MM.1S (cell line): Measurements from ENCODE around the gene UBLCP1.

Experiments
- DNase-seq: peaks from one replicate; pipeline ENCODE4 v3.0.0-alpha.2; 2015
- H2AFZ ChIP-seq: fragments of 300-600 bp; sonication (generic); 2 replicates; pipeline ENCODE4 v1.6.0; 2016; ENCODE audit warnings: antibody characterized with exemption, low read length
- H3F3A ChIP-seq: fragments of 300-600 bp; sonication (generic); 2 replicates; pipeline ENCODE4 v1.6.1; 2016; ENCODE audit warnings: mild to moderate bottlenecking, antibody characterized with exemption, low read length, moderate library complexity, mixed read lengths; ENCODE audit not compliant: insufficient read depth
- H3K27ac ChIP-seq: fragments of 300-600 bp; sonication (generic); 2 replicates; pipeline ENCODE4 v1.5.1; 2016; ENCODE audit warnings: mild to moderate bottlenecking, low read length
- H3K27me3 ChIP-seq: fragments of 300-600 bp; sonication (generic); replicated peaks from 2 replicates; pipeline ENCODE4 v1.6.0; 2016; ENCODE audit warnings: low read length; ENCODE audit not compliant: insufficient read depth
- H3K36me3 ChIP-seq: fragments of 300-600 bp; sonication (generic); replicated peaks from 2 replicates; pipeline ENCODE4 v1.6.1; 2016; ENCODE audit warnings: mild to moderate bottlenecking, low read length, mixed read lengths; ENCODE audit not compliant: insufficient read depth
- H3K4me1 ChIP-seq: fragments of 300-600 bp; sonication (generic); 2 replicates; pipeline ENCODE4 v1.6.1; 2016; ENCODE audit warnings: low read length, mixed read lengths
- H3K4me2 ChIP-seq: fragments of 300-600 bp; sonication (generic); 2 replicates; pipeline ENCODE4 v1.6.0; 2016; ENCODE audit warnings: low read depth, low read length
- H3K4me3 ChIP-seq: fragments of 300-600 bp; sonication (generic); 2 replicates; pipeline ENCODE4 v1.5.1; 2016; ENCODE audit warnings: low read length, mixed read lengths
- H3K79me2 ChIP-seq: fragments of 300-600 bp; sonication (generic); 2 replicates; pipeline ENCODE4 v1.6.1; 2016; ENCODE audit warnings: mixed run types, low read length, mixed read lengths
- H3K9ac ChIP-seq: fragments of 300-600 bp; sonication (generic); 2 replicates; pipeline ENCODE4 v1.6.1; 2016; ENCODE audit warnings: low read length, mixed read lengths
- H3K9me2 ChIP-seq: fragments of 300-600 bp; sonication (generic); replicated peaks from 2 replicates; pipeline ENCODE4 v1.6.1; 2016; ENCODE audit warnings: mild to moderate bottlenecking, low read length, mixed read lengths; ENCODE audit not compliant: insufficient read depth
- H3K9me3 ChIP-seq: fragments of 300-600 bp; sonication (generic); replicated peaks from 2 replicates; pipeline ENCODE4 v1.6.1; 2016; ENCODE audit warnings: mild to moderate bottlenecking, low read length, mixed read lengths; ENCODE audit not compliant: insufficient read depth
- H4K20me1 ChIP-seq: fragments of 300-600 bp; sonication (generic); 2 replicates; pipeline ENCODE4 v1.6.1; 2016; ENCODE audit warnings: mild to moderate bottlenecking, low read length, moderate library complexity, mixed read lengths; ENCODE audit not compliant: insufficient read depth
- CTCF ChIP-seq: fragments of 300-600 bp; sonication (generic); IDR thresholded peaks from 2 replicates; pipeline ENCODE4 v1.5.1; 2016; ENCODE audit warnings: antibody characterized with exemption, low read length, mixed read lengths
- EZH2 ChIP-seq: fragments of 300-600 bp; sonication (generic); optimal IDR thresholded peaks from 2 replicates; pipeline ENCODE3; 2017; ENCODE audit warnings: low read depth, mild to moderate bottlenecking, antibody characterized with exemption, low read length, mixed read lengths
- EZH2phosphoT487 ChIP-seq: fragments of 300-600 bp; sonication (generic); IDR thresholded peaks from 2 replicates; pipeline ENCODE4 v1.6.1; 2018; ENCODE audit warnings: antibody characterized with exemption, low read length

UBLCP1 gene

GRCh38 chr5:159303286-159303685, 40.2 kb downstream of the UBLCP1 start:
- H3K27me3 ChIP-seq, result no peaks in the 10 kb centered on the region
- no peaks in the 10 kb centered on the region for H3F3A ChIP-seq

GRCh38 chr5:159304961-159305595, 42.0 kb downstream of the UBLCP1 start:
- H3K27me3 ChIP-seq, result no peaks in the 10 kb centered on the region
- H3K79me2 ChIP-seq, result no peaks in the 10 kb centered on the region
- no peak overlapping the region for H3K4me3 ChIP-seq
- no peak overlapping the region for H2AFZ ChIP-seq
- no peak overlapping the region for H3K4me2 ChIP-seq
- DNase-seq, result no peak
- no peaks in the 10 kb centered on the region for H3K9me3 ChIP-seq
- H3F3A ChIP-seq, result no peaks in the 10 kb centered on the region
- no peaks in the 10 kb centered on the region for H4K20me1 ChIP-seq
- no peak overlapping the region for H3K9ac ChIP-seq
- H3K27ac ChIP-seq, result no peak overlapping the region
- H3K36me3 ChIP-seq, result no peaks in the 10 kb centered on the region
- H3K9me2 ChIP-seq, result no peaks in the 10 kb centered on the region
- no peaks in the 10 kb centered on the region for H3K4me1 ChIP-seq
- TF ChIP-seq CTCF (no peak), EZH2 (no peak), EZH2phosphoT487 (no peak)

More at GRCh38 chr5:159303286-159303685, 40.2 kb downstream of the UBLCP1 start:
- Histone ChIP-seq H2AFZ (no peak overlapping the region), H3K4me3 (no peak overlapping the region), H3K36me3 (no peaks in the 10 kb centered on the region), H3K9me3 (no peaks in the 10 kb centered on the region), H3K9ac (no peak overlapping the region), H3K79me2 (no peaks in the 10 kb centered on the region), H4K20me1 (no peaks in the 10 kb centered on the region), H3K4me1 (no peaks in the 10 kb centered on the region), H3K9me2 (no peaks in the 10 kb centered on the region), H3K27ac (no peak overlapping the region), H3K4me2 (no peak overlapping the region)
- no peak for TF ChIP-seq EZH2
- no peak for TF ChIP-seq EZH2phosphoT487
- no peak for TF ChIP-seq CTCF
- no peak for DNase-seq

GRCh38 chr5:159309689-159310433, 46.8 kb downstream of the UBLCP1 start:
- no peaks in the 10 kb centered on the region for H3K9me3 ChIP-seq
- H3K79me2 ChIP-seq, result no peaks in the 10 kb centered on the region
- no peak for TF ChIP-seq CTCF
- H3K9me2 ChIP-seq, result no peaks in the 10 kb centered on the region
- peak overlapping the region; percentile 66; the same call in 1 of the 2 replicates for H3K4me2 ChIP-seq
- no peaks in the 10 kb centered on the region for H3K36me3 ChIP-seq
- no peaks in the 10 kb centered on the region for H3K27me3 ChIP-seq
- H3F3A ChIP-seq, result no peaks in the 10 kb centered on the region
- H3K9ac ChIP-seq, result no peak overlapping the region; the same call in 1 of the 2 replicates
- H3K4me1 ChIP-seq, result peaks cover 7% of the 10 kb centered on the region; the same call in 1 of the 2 replicates
- peak overlapping the region; percentile 68 for H2AFZ ChIP-seq
- no peak overlapping the region for H3K27ac ChIP-seq
- peak overlapping the region; percentile 57; the same call in 1 of the 2 replicates for H3K4me3 ChIP-seq
- no peak for DNase-seq
- H4K20me1 ChIP-seq, result no peaks in the 10 kb centered on the region
